H1 (cell line): ENCODE data around the gene GLIPR1. TPM values are rescaled to one million over a fixed set of nuclear protein-coding genes. Genes with fewer than 3 reads are reported as not detected.

Experiments used
- CTCF ChIA-PET: fragments of 300-600 bp; sonication (Branson Sonifier 250); formaldehyde crosslinking; loops from one replicate; lab custom pipeline; 2021; ENCODE audit not compliant: partially characterized antibody; lab: Charles Lee
- POLR2A ChIA-PET: fragments of 300-600 bp; sonication (Branson Sonifier 250); formaldehyde crosslinking; loops from one replicate; lab custom pipeline; 2021; ENCODE audit warnings: inconsistent platforms; ENCODE audit not compliant: partially characterized antibody; lab: Charles Lee
- DNase-seq, 2 experiments: peaks; one replicate each; pipeline versions ENCODE4 v3.0.0 to v3.0.0-alpha.2; 2010 to 2022; ENCODE audit warnings: low spot score in 2 of 2, low read depth in 1 of 2, mixed read lengths in 1 of 2
- FAIRE-seq: peaks from 2 replicates; lab custom pipeline; 2011; peaks lifted over from hg19 to GRCh38; lab: Jason Lieb, UNC
- H2AFZ ChIP-seq: 2 replicates; pipeline ENCODE4 v1.8.1; 2012; ENCODE audit warnings: low read length, inconsistent platforms
- H2AK5ac ChIP-seq: 2 replicates; pipeline ENCODE4 v1.6.1; 2013; ENCODE audit warnings: low read depth, low read length
- H2BK120ac ChIP-seq: replicated peaks from 2 replicates; pipeline ENCODE3; 2013; ENCODE audit warnings: low read depth, low read length, inconsistent platforms
- H2BK12ac ChIP-seq: 2 replicates; pipeline ENCODE4 v1.6.1; 2013; ENCODE audit warnings: low read depth, low read length
- H2BK15ac ChIP-seq: 2 replicates; pipeline ENCODE4 v1.6.1; 2013; ENCODE audit warnings: low read length
- H2BK20ac ChIP-seq: 2 replicates; pipeline ENCODE4 v1.6.1; 2013; ENCODE audit warnings: low read length
- H2BK5ac ChIP-seq: 2 replicates; pipeline ENCODE4 v1.6.1; 2013; ENCODE audit warnings: low read depth, low read length
- H3K14ac ChIP-seq: 2 replicates; pipeline ENCODE4 v1.6.1; 2013; ENCODE audit warnings: inconsistent platforms; ENCODE audit not compliant: insufficient read length
- H3K18ac ChIP-seq: 2 replicates; pipeline ENCODE4 v1.6.1; 2013; ENCODE audit warnings: low read length; ENCODE audit errors: extremely low read depth
- H3K23ac ChIP-seq: 2 replicates; pipeline ENCODE4 v1.6.1; 2013; ENCODE audit warnings: inconsistent platforms; ENCODE audit not compliant: insufficient read length
- H3K23me2 ChIP-seq: 2 replicates; pipeline ENCODE4 v1.6.1; 2013; ENCODE audit warnings: low read depth, low read length
- H3K27ac ChIP-seq: 2 replicates; pipeline ENCODE4 v1.6.1; 2011; ENCODE audit warnings: low read depth, low read length, inconsistent platforms
- H3K27me3 ChIP-seq, 4 experiments: replicated peaks in 1 of 4; 1 replicate in 1 of 4; 2 replicates in 3 of 4; pipeline versions ENCODE4 v1.6.1 to v1.8.1; 2011 to 2013; ENCODE audit warnings: low read length in 3 of 4, mild to moderate bottlenecking in 3 of 4, inconsistent platforms in 2 of 4, mixed read lengths in 2 of 4, moderate library complexity in 1 of 4; ENCODE audit not compliant: control insufficient read depth in 3 of 4, insufficient read depth in 3 of 4; ENCODE audit errors: extremely low read depth in 1 of 4
- H3K36me3 ChIP-seq, 4 experiments: 2 replicates each; pipeline versions ENCODE4 v1.6.1 to v1.8.1; 2011 to 2013; ENCODE audit warnings: mild to moderate bottlenecking in 4 of 4, low read length in 3 of 4, moderate library complexity in 2 of 4, control low read depth in 1 of 4, inconsistent platforms in 1 of 4; ENCODE audit not compliant: insufficient read depth in 4 of 4, control insufficient read depth in 2 of 4
- H3K4ac ChIP-seq: replicated peaks from 2 replicates; pipeline ENCODE3; 2013; ENCODE audit warnings: low read length, low read depth, mixed read lengths, inconsistent platforms; ENCODE audit not compliant: insufficient read length
- H3K4me1 ChIP-seq, 4 experiments: replicated peaks in 1 of 4; 1 replicate in 1 of 4; 2 replicates in 3 of 4; pipeline versions ENCODE4 v1.6.1 to v1.8.1; 2011 to 2013; ENCODE audit warnings: low read length in 3 of 4, inconsistent platforms in 2 of 4, mixed read lengths in 1 of 4; ENCODE audit not compliant: insufficient read depth in 4 of 4, control insufficient read depth in 3 of 4
- H3K4me2 ChIP-seq, 2 experiments: 2 replicates each; pipeline versions ENCODE4 v1.6.1 to v1.8.1; 2011 to 2013; ENCODE audit warnings: low read depth in 2 of 2, low read length in 2 of 2, control low read depth in 1 of 2, inconsistent platforms in 1 of 2, mild to moderate bottlenecking in 1 of 2; ENCODE audit not compliant: insufficient read depth in 1 of 2
- H3K4me3 ChIP-seq, 4 experiments: fragments of 200-600, 300-600 bp in 1 of 4; sonication (generic), shearing (Covaris generic), sonication (Bioruptor Twin) in 1 of 4; 2 replicates each; pipeline versions ENCODE4 v1.5.1 to v1.8.1; 2011 to 2016; ENCODE audit warnings: low read length in 4 of 4, low read depth in 3 of 4, control low read depth in 2 of 4, inconsistent platforms in 2 of 4, mild to moderate bottlenecking in 2 of 4, mixed read lengths in 1 of 4, moderate library complexity in 1 of 4; ENCODE audit not compliant: insufficient read depth in 2 of 4; ENCODE audit errors: extremely low read depth in 1 of 4
- H3K56ac ChIP-seq: replicated peaks from 2 replicates; pipeline ENCODE3; 2013; ENCODE audit warnings: low read depth, mild to moderate bottlenecking, mixed read lengths, low read length, inconsistent platforms; ENCODE audit not compliant: insufficient read length
- H3K79me1 ChIP-seq: 2 replicates; pipeline ENCODE4 v1.6.1; 2013; ENCODE audit warnings: low read depth, low read length, control low read depth
- H3K79me2 ChIP-seq, 2 experiments: 2 replicates each; pipeline versions ENCODE4 v1.6.1 to v1.8.1; 2012 to 2013; ENCODE audit warnings: low read length in 2 of 2, mild to moderate bottlenecking in 2 of 2, inconsistent platforms in 1 of 2; ENCODE audit not compliant: insufficient read depth in 2 of 2, control insufficient read depth in 1 of 2
- H3K9ac ChIP-seq, 4 experiments: replicated peaks in 1 of 4; 1 replicate in 1 of 4; 2 replicates in 3 of 4; pipeline versions ENCODE4 v1.6.1 to v1.8.1; 2011 to 2013; ENCODE audit warnings: low read depth in 3 of 4, low read length in 3 of 4, control low read depth in 2 of 4, mild to moderate bottlenecking in 2 of 4, moderate library complexity in 2 of 4, inconsistent platforms in 1 of 4; ENCODE audit errors: extremely low read depth in 1 of 4
- H3K9me3 ChIP-seq, 2 experiments: 2 replicates each; pipeline versions ENCODE4 v1.6.1 to v1.8.1; 2012 to 2013; ENCODE audit warnings: mild to moderate bottlenecking in 2 of 2, moderate library complexity in 2 of 2, control low read depth in 1 of 2, inconsistent platforms in 1 of 2, low read depth in 1 of 2, low read length in 1 of 2, mixed read lengths in 1 of 2; ENCODE audit not compliant: insufficient read depth in 2 of 2
- H4K20me1 ChIP-seq, 2 experiments: replicated peaks in 1 of 2; 2 replicates each; pipeline versions ENCODE3 to v1.8.1; 2011 to 2013; ENCODE audit warnings: inconsistent platforms in 2 of 2, low read length in 2 of 2, mild to moderate bottlenecking in 1 of 2; ENCODE audit not compliant: insufficient read depth in 2 of 2, control insufficient read depth in 1 of 2
- H4K5ac ChIP-seq: 2 replicates; pipeline ENCODE4 v1.6.1; 2013; ENCODE audit warnings: low read length, low read depth, mixed read lengths, inconsistent platforms; ENCODE audit not compliant: insufficient read length
- H4K8ac ChIP-seq: 2 replicates; pipeline ENCODE4 v1.8.0; 2013; ENCODE audit warnings: mild to moderate bottlenecking, moderate library complexity, low read length, inconsistent platforms; ENCODE audit not compliant: insufficient read depth; ENCODE audit errors: extremely low read depth
- H4K91ac ChIP-seq: replicated peaks from 2 replicates; pipeline ENCODE3; 2013; ENCODE audit warnings: low read length, mixed read lengths, inconsistent platforms; ENCODE audit not compliant: insufficient read length
- BACH1 ChIP-seq: IDR thresholded peaks from 2 replicates; pipeline ENCODE4 v1.6.1; 2012; ENCODE audit warnings: low read length, improper control_type of control experiment
- BCL11A ChIP-seq, 2 experiments: IDR thresholded peaks; one replicate each; pipeline ENCODE4 v1.6.1; 2011; ENCODE audit warnings: low read depth in 2 of 2, low read length in 2 of 2, mild to moderate bottlenecking in 2 of 2
- CBX5 ChIP-seq: fragments of 300-800, 300-1000 bp; sonication (generic); IDR thresholded peaks from 2 replicates; pipeline ENCODE4 v1.7.1; 2016; ENCODE audit warnings: antibody characterized with exemption, low read length, low read depth
- EGR1 ChIP-seq: IDR thresholded peaks from 2 replicates; pipeline ENCODE4 v1.6.1; 2011; ENCODE audit warnings: low read depth, low read length, borderline replicate concordance
- EP300 ChIP-seq, 2 experiments: IDR thresholded peaks; 1 replicate in 1 of 2; 2 replicates in 1 of 2; pipeline ENCODE4 v1.6.1; 2011 to 2012; ENCODE audit warnings: low read depth in 2 of 2, low read length in 2 of 2, mild to moderate bottlenecking in 2 of 2, borderline replicate concordance in 1 of 2, inconsistent platforms in 1 of 2, moderate library complexity in 1 of 2
- KDM4A ChIP-seq: IDR thresholded peaks from one replicate; pipeline ENCODE4 v1.7.1; 2012; ENCODE audit warnings: low read depth, mild to moderate bottlenecking, moderate library complexity, low read length, inconsistent platforms; ENCODE audit not compliant: severe bottlenecking
- POU5F1 ChIP-seq: IDR thresholded peaks from 2 replicates; pipeline ENCODE4 v1.6.1; 2011; ENCODE audit warnings: low read depth, mild to moderate bottlenecking, low read length, moderate library complexity
- SAP30 ChIP-seq: fragments of 300-600 bp; sonication (generic); IDR thresholded peaks from 2 replicates; pipeline ENCODE4 v1.7.1; 2012; ENCODE audit warnings: low read length, moderate library complexity, mild to moderate bottlenecking, inconsistent platforms; ENCODE audit not compliant: insufficient read depth, insufficient replicate concordance
- YY1 ChIP-seq: IDR thresholded peaks from 2 replicates; pipeline ENCODE4 v1.6.1; 2011; ENCODE audit warnings: low read depth, mild to moderate bottlenecking, low read length
- WGBS, 2 experiments: shearing (Covaris generic) in 1 of 2; methylation state at CpG; one replicate each; pipeline versions ENCODE4 v1.1.6 to v1.1.7; 2013 to 2015; ENCODE audit warnings: low lambda C conversion rate in 2 of 2, mixed read lengths in 2 of 2, inconsistent platforms in 1 of 2, low coverage in 1 of 2, missing lambda C conversion rate in 1 of 2; ENCODE audit not compliant: insufficient replicate concordance in 2 of 2, insufficient coverage in 1 of 2, insufficient read length in 1 of 2; ENCODE audit errors: extremely low coverage in 1 of 2, missing lambda C conversion rate in 1 of 2; 5-methylcytosine and 5-hydroxymethylcytosine counted together
- polyA plus RNA-seq, 7 experiments: library from polyadenylated mRNA; depleted of rRNA in 3 of 7; stranded (reverse) in 5 of 7; unstranded in 2 of 7; fragments of >200 nt in 5 of 7; fragments of 200-250 nt in 2 of 7; gene quantifications; 1 replicate in 5 of 7; 2 replicates in 1 of 7; 4 replicates in 1 of 7; pipeline versions ENCODE4 v1.2.1 to v1.2.3, GENCODE V29; 2011 to 2013; ENCODE audit warnings: missing spikeins in 2 of 7, mixed read lengths in 2 of 7
- total RNA-seq: library from RNA; stranded (reverse); fragmentation: NEBNext Ultra II Directional; extraction: Animal tissue kit (Norgen Biotek cat#: 25700); gene quantifications from 2 replicates; pipeline ENCODE4 v1.2.1, GENCODE V29; 2021
- TF ChIP-seq, protein P1 (sequence below): IDR thresholded peaks from 2 replicates; pipeline ENCODE4 v1.6.1; 2012; ENCODE audit warnings: inconsistent platforms
- TF ChIP-seq, protein P2 (sequence below): IDR thresholded peaks from 2 replicates; pipeline ENCODE4 v1.6.1; 2011; ENCODE audit warnings: low read depth, mild to moderate bottlenecking, low read length; ENCODE audit not compliant: insufficient read depth

The GLIPR1 gene
- total and polyA plus RNA-seq, 2 of the 8 experiments (the other 6 are each of a cell fraction or from before 2014, with no cell fraction given): 0.23 to 1.5 TPM

DNA sequence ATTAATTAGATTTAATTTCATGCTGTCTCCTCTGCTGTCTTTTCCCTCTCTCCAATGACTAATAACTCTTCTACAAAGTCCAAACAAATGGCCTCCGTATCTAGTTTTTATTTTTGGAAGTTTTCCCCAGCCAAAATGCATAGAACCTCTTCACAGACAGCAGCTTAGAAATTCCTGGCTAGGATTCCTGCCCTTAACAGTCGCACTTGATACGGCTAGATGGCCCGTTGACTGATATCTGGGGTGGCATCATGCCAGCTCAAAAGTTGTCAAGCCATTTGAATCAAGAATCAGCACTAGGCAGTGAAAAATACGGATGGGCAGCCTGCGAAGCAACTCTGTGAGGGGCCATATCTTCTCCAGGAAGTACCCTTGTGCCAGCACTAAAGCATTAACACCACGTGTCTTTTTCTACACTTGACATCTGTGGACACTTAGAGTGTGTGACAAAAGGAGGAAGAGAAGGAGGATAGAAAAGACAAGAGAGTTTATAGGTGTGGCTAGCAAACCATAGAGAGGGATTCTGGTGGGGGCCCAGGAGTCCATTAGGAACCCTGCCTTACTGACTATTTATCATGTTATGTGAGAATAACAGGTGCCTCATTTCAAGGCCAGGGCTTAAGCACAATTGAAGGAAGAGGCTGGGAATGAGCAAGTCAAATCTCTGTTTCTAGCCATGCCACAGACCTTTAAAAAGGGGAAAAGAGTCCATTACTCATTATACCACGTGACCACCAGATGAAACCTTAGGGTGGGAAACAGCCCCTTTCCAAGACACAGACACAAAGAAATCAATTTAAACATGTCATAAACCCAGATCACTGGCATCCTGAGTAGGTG lies 70.1 kb downstream of the GLIPR1 start:
- no peaks in the 10 kb centered on the region for H3K23me2 ChIP-seq
- POLR2A ChIA-PET: no interaction called here
- no peaks in the 10 kb centered on the region for H3K79me1 ChIP-seq
- 86% methylated on average over 8 of the region's 8 CpGs; no CpG with 5 or more reads in 1 of the 2 experiments for WGBS, 2 experiments
- H3K27ac ChIP-seq: no peak overlapping the region
- H2AFZ ChIP-seq: no peak overlapping the region
- H3K36me3 ChIP-seq: no peaks in the 10 kb centered on the region
- no peak overlapping the region for H4K91ac ChIP-seq
- H3K79me2 ChIP-seq: no peaks in the 10 kb centered on the region
- no peak overlapping the region for H2BK20ac ChIP-seq
- H3K18ac ChIP-seq: no peak overlapping the region
- no peak overlapping the region for H2AK5ac ChIP-seq
- no peak overlapping the region for H4K8ac ChIP-seq
- no peak overlapping the region for H2BK5ac ChIP-seq
- FAIRE-seq (no peak), DNase-seq (no peak)
- no peak overlapping the region for H3K56ac ChIP-seq
- H3K4me1 ChIP-seq: peaks cover 0 to 11% (median 3%) of the 10 kb centered on the region in 4 experiments; a peak in 2 of 7 replicates
- CTCF ChIA-PET: interaction anchor here (0.6 to 1.1 kb wide), 2 partner anchors 24 to 78 kb away, joined by 3 read pairs; no protein-coding TSS in a partner anchor
- no peak overlapping the region for H3K14ac ChIP-seq
- H4K5ac ChIP-seq: no peak overlapping the region
- no peak overlapping the region for H2BK15ac ChIP-seq
- H2BK120ac ChIP-seq: no peak overlapping the region
- no peak overlapping the region for H2BK12ac ChIP-seq
- H4K20me1 ChIP-seq: no peaks in the 10 kb centered on the region
- no peak overlapping the region for H3K23ac ChIP-seq
- no peak overlapping the region for H3K9ac ChIP-seq
- H3K4ac ChIP-seq: no peak overlapping the region
- H3K27me3 ChIP-seq: no peaks in the 10 kb centered on the region
- H3K9me3 ChIP-seq: no peaks in the 10 kb centered on the region
- no peak overlapping the region for H3K4me2 ChIP-seq
- no peak overlapping the region for H3K4me3 ChIP-seq
- no peak for TF ChIP-seq POU5F1
- TF ChIP-seq CBX5: no peak
- TF ChIP-seq BACH1: no peak
- no peak for TF ChIP-seq KDM4A
- TF ChIP-seq, protein P1, sequence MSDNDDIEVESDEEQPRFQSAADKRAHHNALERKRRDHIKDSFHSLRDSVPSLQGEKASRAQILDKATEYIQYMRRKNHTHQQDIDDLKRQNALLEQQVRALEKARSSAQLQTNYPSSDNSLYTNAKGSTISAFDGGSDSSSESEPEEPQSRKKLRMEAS: no peak
- no peak for TF ChIP-seq EP300 (IDR thresholded peaks at IDR 0.05; ENCODE audit: borderline replicate concordance in 1 of 2, low read depth in 2 of 2, low read length in 2 of 2)
- no peak for TF ChIP-seq BCL11A (IDR thresholded peaks at IDR 0.05; ENCODE audit: low read depth in 2 of 2, low read length in 2 of 2)
- no peak for TF ChIP-seq YY1
- TF ChIP-seq EGR1: no peak
- TF ChIP-seq SAP30: no peak
- TF ChIP-seq, protein P2, sequence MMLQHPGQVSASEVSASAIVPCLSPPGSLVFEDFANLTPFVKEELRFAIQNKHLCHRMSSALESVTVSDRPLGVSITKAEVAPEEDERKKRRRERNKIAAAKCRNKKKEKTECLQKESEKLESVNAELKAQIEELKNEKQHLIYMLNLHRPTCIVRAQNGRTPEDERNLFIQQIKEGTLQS: no peak
